HG02759 (cell line): ENCODE results near the gene IRAK4.
A peak's percentile ranks its signal among the peaks of the same experiment; 100 is the strongest.
"Not testable (repeated sequence)": the region's sequence is repeated elsewhere in the genome, so short reads cannot be mapped to it uniquely, and the experiment has no call there.

Experiments
- ATAC-seq: cut with Tn5 transposase; IDR thresholded peaks from one replicate; pipeline ENCODE4 v1.9.1; 2021; ENCODE audit warnings: mild to moderate bottlenecking, moderate library complexity; ENCODE audit not compliant: unreplicated experiment

The IRAK4 gene

DNA sequence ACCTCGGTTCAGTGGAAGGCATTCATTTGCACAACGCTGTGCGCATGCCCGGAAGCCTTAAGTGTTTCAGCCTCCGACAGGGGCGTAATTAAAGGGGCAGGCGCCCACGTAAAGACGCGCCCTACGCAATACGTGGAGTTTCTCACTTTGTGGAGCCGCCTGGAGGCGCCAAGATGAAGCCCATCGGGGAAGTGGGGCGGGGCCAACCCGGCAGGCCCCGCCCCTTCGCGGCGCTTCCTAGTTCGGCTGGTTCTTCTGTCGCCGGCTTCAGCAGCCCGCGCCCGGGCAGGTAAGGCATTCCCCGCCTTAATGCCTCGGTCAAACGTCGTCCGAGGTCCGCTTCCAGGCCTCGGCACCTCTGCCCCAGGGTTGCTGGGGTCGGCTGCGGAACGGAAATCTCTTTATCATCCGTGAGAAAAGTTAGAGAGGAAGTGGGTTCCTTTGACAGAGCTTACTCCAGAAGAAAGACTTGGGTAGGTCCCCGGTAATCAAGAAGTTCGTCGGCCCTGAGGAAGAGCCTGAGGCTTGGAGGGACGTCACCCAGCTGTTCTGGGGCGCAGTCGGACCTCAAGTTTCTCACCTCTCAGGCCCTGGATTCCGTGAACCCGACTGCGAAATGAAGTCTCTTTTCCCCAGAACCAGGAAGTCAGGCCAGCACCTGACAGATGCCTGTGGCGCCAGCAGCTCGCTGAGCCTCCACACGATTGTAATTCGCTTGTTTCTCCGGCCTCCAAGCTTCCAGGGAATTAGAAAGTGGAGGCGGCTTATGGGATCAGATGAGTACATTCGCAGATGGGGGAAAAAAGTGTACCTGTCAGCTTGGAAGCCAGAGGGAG, at the start of gene IRAK4, which contains the start of gene PUS7L:
TSS of gene IRAK4 (plus strand) at position 224 of the 836 bp plus-strand sequence. CDS start 9,161 bp downstream, outside the sequence.
TSS of gene PUS7L (minus strand) at position 63 of the 836 bp plus-strand sequence. CDS start 3,545 bp downstream, outside the sequence.
- ATAC-seq = peak; percentile 97

DNA sequence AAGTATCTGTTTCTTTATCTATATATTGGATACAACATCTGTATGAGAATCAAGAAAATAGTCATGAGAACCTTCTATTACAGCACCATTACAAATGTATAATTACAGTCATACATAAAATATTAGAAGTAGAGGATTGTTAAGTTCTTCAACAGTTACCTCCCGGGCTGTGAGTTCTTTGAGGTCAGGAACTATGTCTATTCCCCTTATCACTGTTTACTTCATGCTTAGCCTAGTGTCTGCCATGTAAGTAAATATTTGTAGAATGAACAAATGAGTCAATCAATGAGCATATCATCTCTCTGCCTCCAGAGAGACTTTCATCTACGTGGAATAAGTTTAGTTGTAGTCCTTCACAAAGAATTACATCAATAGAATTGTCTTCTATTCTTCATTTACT, 47.4 kb upstream of the IRAK4 start:
- no peak for ATAC-seq

DNA sequence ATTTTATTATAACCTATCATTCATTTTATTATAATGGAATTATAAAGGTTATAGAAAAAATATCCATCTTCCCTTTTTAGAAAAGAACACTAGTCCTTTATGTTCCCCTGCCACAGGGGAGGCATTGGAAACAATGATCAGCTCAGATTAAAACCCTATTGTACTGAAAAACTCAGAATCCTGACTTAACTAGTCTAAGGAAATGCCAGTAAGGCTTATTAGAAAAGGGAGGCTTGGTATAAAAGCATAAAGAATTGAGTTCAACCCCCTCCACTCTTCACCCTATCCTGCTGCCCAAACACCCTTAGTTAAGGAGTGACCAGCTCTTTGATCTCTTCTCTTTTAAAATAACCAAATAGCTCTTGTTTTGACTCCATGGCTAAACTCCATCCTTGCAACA, 36.1 kb upstream of the IRAK4 start:
- no peak for ATAC-seq

DNA sequence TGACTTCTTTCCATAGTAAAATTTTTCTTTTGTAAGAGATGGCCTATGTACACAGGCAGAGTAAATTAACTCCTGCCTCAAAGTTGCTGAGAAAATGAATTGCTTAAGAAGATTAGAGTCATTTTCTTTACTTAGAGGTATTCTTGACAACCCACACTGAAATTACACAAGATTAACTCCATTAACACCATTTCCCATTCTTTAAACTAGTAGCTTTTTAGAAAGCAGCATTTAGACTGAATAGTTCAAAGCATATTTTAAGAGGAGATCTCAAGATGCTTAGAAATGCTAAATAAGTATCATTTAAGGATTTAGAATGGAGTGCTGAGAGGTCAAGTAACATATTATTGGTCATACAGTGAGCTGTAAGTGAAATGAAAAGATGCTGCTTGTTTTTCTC, 35.6 kb upstream of the IRAK4 start:
- no peak for ATAC-seq

DNA sequence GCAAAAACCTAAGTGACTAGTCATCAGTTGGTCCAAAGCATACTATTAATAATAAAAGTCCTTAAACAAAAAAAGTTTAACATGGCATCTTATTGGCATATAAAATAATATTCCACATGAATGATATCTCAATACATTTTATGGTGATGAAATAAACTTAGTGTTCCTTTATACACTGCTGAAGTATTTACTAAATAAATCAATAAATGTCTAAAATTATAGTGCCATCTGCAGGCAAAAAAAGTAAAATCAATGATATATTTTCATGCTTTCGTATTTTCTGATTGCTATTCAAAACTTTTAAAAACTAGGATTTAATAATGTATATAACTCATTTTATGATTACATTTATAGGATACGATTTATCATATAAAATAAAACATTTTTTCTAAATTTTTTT, 30.6 kb upstream of the IRAK4 start:
- no peak for ATAC-seq

DNA sequence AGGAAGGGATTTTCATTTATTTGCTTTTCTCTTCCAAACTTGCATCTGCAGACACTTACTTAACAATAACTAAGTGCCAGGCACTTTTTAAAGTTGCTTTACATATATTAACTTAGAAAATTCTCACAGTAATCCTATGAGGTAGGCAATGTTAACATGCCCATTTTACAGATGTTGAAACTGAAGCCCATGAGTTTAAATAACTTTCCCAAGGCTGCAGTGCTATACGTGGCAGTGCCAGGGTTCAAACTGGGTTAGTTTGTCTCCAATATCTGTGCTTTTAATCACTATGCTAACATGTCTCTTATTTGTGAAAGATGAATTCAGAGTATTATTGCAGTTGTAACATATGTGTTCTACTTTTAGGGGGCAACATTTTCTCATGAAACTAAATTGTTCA, 30.1 kb upstream of the IRAK4 start:
- ATAC-seq = no peak

DNA sequence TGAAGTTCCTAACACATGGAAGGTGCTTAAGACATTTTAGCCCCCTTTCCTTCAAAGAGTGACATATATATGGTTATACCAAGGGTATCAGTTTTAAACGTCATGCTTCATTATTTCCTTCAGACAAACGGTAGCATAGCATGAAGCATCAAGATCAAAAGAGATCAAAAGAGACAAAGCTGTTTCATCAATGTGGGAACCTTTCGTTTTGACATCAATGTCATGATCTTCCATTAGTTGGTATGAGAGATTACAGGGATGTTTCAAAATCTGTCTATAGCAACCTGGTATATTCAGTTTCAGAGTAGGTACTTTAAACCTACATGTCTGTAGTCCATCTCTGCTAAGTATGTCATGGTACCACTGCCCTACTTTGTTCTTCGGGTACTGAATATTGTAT, 28.5 kb upstream of the IRAK4 start:
- ATAC-seq = no peak

DNA sequence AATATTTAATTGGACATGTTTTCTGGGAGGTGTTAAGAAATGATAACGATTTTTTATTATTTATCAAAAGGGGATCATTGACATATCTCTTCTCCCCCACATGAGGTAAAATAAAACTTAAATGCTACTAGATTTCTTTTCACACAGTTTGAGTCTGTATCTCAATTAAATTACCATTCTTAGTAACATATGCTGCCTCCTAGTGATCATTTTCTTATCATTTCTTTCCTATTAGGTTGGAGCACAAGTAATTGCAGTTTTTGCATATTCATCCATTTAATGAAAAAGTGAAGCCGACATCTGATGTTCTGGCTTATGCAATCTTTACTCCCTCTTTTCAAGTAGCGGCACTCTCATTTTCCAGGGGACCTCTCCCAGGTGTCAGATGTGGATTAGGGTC, 25.1 kb upstream of the IRAK4 start:
- ATAC-seq = no peak

DNA sequence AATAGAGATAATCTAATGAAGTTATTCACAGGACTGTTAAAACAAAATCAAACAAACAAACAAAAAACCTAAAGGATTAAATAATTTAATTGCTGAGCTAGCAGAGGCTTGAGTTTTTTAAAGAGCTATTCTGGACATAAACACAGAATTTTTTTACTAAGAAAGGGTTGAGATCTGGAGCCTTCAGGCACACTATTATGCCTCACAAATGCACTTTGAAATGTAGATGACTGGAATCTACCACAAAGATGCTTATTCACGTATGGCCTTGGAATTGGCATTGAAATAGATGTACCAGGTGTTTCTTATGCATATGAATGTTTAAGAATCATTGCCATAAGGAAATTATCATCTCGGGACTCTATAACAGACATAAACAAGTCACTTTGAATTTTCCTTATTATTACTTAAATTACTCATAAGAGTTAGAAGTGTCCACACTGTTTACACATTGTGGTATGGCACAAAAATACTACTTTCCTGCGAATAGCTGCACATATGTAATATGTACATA, 21.8 kb upstream of the IRAK4 start:
- ATAC-seq = no peak

DNA sequence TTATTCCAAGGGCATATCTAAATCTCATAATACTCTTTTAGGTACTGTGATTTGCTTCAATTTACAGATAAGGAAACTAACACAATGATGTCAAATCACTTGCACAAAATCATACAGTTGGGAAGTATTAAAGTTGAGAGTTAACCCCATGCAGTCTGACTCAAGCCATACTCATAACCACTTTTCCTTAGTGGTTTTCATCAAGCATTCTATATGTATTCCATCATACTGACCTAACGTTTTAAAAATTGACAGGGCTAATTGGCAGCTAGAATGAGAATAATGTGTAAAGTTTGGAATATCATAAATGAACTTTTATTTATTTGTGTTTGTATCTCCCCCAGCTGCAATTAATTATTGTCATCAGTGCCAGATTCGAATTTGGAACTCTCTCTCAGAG, 21.1 kb upstream of the IRAK4 start:
- no peak for ATAC-seq

DNA sequence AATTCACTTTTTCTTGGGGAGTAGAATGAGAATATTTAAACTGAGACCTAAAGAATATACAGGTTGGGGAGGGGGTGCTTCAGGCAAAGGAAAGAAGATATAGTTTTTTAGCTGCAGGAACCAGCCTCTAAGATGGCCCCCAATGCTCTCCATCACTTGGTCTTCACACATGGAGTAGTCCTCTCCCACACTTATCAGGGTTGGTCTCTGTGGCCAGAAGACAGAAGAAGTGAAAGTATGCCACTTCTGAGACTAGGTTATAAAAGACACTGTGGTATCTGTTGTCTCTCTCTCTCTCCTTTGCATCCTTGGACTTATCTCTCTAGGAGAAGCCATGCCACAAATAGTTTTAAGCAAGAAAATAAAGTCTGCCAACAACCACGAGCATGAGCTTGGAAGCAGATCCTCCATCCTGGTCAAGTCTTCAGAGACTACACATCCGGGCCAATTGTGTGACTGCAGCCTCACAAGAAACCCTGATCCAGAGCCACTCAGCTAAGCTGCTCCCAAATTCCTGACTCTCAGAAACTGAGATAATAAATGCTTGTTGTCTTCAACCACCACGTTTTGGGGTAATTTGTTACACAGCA, 18.1 kb upstream of the IRAK4 start:
- ATAC-seq = no peak

DNA sequence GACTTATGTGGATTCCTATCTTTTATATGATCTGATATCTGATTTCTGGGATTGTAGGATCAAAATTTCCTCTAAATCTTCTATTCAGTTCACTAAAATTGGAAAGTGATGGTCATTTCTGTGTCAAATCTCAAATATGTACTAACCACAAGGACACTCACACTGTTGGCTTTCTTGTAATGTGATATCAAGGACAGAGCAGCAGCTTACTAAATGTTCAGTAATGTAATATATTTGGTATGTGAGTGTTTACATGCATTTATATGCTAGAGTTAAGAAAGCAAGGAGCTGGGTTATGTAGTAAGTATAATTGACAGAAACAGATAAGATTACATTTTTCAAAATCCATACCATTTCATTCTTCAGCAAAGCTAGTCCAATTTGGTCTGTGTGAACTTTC, 16.6 kb upstream of the IRAK4 start:
- ATAC-seq = no peak

DNA sequence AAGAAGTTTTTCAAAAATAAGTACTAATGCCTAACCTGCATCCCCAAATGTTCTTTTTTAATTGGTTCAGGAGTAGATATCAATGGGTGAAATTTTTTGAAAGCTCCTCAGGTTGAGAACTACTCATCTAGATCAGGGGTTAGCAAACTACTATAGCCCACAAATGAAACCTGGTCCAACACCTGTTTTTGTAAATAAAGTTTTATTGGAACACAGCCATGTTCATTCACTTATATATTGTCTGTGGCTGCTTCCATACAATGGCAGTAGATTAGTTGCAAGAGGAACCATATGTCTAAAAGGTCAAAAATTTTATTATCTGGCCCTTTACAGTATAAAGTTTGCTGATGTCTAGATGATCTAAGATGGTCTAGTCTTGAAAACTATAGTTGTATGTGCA, 13.9 kb upstream of the IRAK4 start:
- ATAC-seq = no peak

DNA sequence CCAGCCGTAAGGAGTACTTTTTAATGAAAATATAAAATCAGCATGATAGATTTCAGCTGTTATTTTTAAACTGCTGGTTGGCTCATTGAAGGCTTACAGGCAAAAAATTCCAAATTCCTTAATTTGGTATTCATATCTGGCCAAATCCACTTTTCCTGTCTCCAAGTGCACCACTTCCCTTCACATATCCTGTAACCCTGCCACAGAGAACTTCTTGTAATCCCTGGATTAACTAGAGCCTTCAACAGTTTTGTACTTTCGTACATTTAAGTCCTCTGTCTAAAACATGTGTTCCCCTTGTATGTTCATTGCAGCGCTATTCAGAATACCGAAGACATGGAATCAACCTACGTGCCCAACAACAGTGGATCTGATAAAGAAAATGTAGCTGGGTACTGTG, 9.7 kb upstream of the IRAK4 start:
- ATAC-seq = no peak

DNA sequence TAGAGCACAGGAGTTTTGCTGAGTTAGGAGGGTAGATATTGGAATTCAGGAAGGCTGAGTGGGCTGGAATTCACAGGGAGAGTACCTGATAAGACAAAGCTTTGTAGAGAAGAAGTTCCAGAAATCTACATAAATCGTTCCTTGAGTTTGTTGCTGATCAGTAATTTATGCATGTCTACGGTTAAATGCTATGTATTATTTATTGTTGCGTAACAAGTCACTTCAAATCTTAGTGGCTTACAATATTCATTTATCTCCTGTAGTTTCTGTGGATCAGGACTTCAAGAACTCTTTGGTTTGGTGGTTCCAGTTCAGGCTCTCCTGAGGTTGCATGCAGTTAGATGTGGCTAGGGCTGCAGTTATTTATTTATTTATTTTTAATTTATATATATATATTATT, 7.9 kb upstream of the IRAK4 start:
- no peak for ATAC-seq

DNA sequence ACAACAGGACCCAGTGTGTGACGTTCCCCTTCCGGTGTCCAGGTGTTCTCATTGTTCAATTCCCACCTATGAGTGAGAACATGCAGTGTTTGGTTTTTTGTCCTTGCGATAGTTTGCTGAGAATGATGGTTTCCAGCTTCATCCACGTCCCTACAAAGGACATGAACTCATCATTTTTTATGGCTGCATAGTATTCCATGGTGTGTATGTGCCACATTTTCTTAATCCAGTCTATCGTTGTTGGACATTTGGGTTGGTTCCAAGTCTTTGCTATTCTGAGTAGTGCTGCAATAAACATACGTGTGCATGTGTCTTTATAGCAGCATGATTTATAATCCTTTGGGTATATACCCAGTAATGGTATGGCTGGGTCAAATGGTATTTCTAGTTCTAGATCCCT, 7.4 kb upstream of the IRAK4 start:
- ATAC-seq = not testable (repeated sequence)

DNA sequence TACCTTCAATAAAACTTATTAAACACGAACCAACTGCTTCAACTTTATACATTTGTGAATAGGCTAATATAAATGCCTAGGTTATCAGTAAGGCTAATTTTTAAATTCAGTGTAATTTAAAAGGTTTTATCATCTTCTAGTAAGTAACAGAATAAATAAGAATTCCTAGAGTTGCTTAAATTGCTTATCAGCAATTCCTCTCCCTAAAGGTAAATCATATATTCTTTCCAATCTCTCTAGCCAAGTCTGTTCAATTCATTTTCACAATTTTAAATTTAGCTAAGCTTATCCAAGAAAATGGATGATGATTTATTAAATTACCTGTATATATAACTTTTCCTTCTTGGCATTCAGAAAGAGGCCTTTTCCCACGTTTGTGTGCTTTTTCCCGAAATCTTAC, 4.7 kb upstream of the IRAK4 start:
- ATAC-seq = no peak

DNA sequence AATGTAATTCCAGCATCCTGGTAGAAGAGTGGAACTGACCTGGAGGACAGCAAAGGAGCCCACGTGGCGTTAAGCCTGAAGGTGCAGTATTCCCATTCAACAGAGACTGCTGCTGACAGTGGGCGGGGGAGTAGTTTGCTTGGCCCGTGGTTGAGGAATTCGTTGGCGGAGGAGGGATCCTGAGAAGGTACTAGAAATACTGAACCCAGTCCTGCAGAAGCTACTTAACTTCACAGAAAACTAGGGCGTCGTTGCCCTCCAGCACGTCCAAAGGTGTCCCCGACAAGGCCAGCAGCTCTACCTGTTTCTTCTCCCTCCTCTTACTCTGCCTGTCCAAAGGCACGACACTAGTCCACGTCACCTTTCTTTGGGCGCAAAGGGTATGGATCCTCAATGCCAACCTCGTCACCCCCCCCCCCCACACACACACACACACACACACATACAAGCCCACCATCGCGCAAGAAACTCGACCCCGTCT, 464 bp upstream of the IRAK4 start:
- peak; percentile 7 for ATAC-seq

DNA sequence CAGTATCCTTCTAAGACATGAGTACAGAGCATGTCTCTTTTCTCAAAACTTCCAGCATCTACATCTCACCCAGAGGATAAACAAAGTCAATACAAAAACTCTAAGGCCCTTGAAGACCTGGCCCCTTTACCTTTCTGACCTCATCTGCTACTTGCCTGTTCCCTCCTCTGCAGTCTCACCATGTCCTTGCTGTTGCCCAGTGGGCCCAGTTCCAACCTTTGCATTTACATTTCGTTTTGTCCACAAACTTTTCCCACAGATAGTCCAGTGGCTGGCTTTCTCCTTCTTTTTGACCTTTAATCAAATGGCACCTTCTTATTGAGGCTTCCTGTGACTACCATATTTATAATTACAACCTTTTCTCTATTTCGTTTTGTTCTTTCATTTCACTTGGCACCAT, 1.6 kb downstream of the IRAK4 start:
- no peak for ATAC-seq

DNA sequence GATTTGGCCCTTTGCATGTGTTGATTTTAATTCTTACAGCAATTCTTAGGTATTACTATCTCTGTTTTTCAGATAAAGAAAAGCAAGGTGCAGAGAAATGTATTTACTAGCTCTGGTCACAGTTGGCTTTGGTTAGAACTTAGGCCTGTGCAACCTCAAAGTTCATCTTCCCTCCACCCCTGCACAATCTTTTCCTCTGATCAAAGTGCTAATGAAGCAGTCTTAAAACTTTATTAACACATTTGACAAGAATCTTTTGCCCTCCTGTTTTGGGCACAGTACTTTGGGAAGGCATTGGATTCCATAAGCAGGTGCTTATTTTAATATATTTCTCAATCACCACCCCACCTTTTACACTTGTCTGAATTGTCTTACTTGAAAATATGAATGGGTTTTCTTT, 2.7 kb downstream of the IRAK4 start:
- ATAC-seq = no peak

DNA sequence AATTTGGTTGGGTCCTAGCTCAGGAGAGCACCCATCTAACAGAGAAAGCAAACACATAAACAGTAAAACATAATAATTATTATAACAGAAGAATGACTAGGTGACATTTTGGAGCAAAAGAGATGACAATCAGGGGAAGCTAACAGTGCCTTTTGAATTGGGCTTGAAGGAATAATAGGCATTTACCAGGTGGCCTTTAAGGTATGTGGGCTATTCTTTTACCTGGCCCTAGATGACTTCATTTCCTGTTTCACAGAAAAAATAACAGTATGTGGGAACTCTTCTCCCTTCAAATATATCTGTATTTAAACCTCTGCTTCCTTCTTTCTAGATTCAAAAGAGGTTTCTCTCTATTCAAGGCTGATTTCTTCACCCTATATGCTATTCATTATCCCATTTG, 3.8 kb downstream of the IRAK4 start:
- ATAC-seq = no peak

DNA sequence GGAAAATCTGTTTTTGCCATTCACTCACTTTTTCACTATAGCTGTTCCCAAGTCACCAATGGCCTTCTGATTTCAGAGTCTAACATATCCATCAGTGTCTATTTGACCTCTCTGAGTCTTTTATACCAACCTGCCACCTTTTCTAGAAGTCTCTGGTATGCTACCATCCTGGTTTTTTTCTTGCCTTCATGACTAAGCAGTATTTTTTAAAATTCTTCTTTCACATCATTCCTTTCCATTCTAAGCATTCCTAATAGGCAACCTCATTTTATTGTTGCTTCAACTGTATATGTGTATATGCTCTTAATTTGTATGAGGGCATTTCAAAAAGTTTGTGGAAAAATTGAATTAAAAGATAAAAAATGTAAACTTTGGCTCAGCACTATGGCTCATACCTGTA, 5.0 kb downstream of the IRAK4 start:
- no peak for ATAC-seq
